ENCODE measurements around the gene EHF.

Gene EHF

GRCh38 chr11:34603129-34604001 is 17.5 kb upstream of the EHF start:
- no peak for TF ChIP-seq FOXK2 (IDR thresholded peaks at IDR 0.05)
- no peak for TF ChIP-seq LEF1 (IDR thresholded peaks at IDR 0.05; ENCODE audit: borderline replicate concordance)
- no peak for TF ChIP-seq SUZ12 (IDR thresholded peaks at IDR 0.05)
- no peak for TF ChIP-seq ELF4 (IDR thresholded peaks at IDR 0.05)
- TF ChIP-seq NFRKB (IDR thresholded peaks at IDR 0.05) = no peak
- TF ChIP-seq BHLHE40 (IDR thresholded peaks at IDR 0.05; ENCODE audit: borderline replicate concordance) = no peak
- no peak for TF ChIP-seq PKNOX1 (IDR thresholded peaks at IDR 0.05)
- TF ChIP-seq TARDBP (IDR thresholded peaks at IDR 0.05) = no peak
- no peak for TF ChIP-seq CTBP1 (IDR thresholded peaks at IDR 0.05; ENCODE audit: borderline replicate concordance)
- no peak for DNase-seq (ENCODE audit: extremely low spot score)
- CTCF ChIA-PET = interaction anchor here (0.6 kb wide), 1 partner anchor 10 kb away, joined by 3 read pairs; no protein-coding TSS in a partner anchor
- POLR2A ChIA-PET = no interaction called here

GRCh38 chr11:34604145-34604544 is 16.7 kb upstream of the EHF start:
- POLR2A ChIA-PET = no interaction called here
- TF ChIP-seq FOXM1 (IDR thresholded peaks at IDR 0.05; ENCODE audit: borderline replicate concordance) (no peak), ARNT (IDR thresholded peaks at IDR 0.05) (no peak), LEF1 (IDR thresholded peaks at IDR 0.05; ENCODE audit: borderline replicate concordance) (no peak), SUZ12 (IDR thresholded peaks at IDR 0.05) (no peak), PKNOX1 (IDR thresholded peaks at IDR 0.05) (no peak), NFRKB (IDR thresholded peaks at IDR 0.05) (no peak), SP1 (IDR thresholded peaks at IDR 0.05) (no peak), ZNF384 (IDR thresholded peaks at IDR 0.05) (no peak), FOXA1 (IDR thresholded peaks at IDR 0.05) (no peak), L3MBTL2 (conservative IDR thresholded peaks at IDR 0.05) (no peak)
- no peak for DNase-seq (ENCODE audit: extremely low spot score)
- CTCF ChIA-PET = interaction anchor here (0.6 kb wide), 1 partner anchor 9 kb away, joined by 3 read pairs; no protein-coding TSS in a partner anchor

GRCh38 chr11:34604911-34605310 is 16.0 kb upstream of the EHF start:
- no peak for DNase-seq (ENCODE audit: extremely low spot score)
- POLR2A ChIA-PET = no interaction called here
- no peak for TF ChIP-seq CTBP1 (IDR thresholded peaks at IDR 0.05; ENCODE audit: borderline replicate concordance)
- TF ChIP-seq SUZ12 (IDR thresholded peaks at IDR 0.05) = no peak
- CTCF ChIA-PET = no interaction called here

GRCh38 chr11:34605481-34606325 is 15.2 kb upstream of the EHF start:
- ChIA-PET POLR2A (no interaction called here), CTCF (no interaction called here)
- DNase-seq (ENCODE audit: extremely low spot score) = no peak
- no peak for TF ChIP-seq LEF1 (IDR thresholded peaks at IDR 0.05; ENCODE audit: borderline replicate concordance)

- POLR2A ChIA-PET = no interaction called here
- CTCF ChIA-PET = no interaction called here
- DNase-seq (ENCODE audit: extremely low spot score) = no peak
- TF ChIP-seq FOXA1 (IDR thresholded peaks at IDR 0.05) = no peak
- TF ChIP-seq L3MBTL2 (conservative IDR thresholded peaks at IDR 0.05) = no peak
- no peak for TF ChIP-seq FOXM1 (IDR thresholded peaks at IDR 0.05; ENCODE audit: borderline replicate concordance)
Measured at GRCh38 chr11:34606326-34607120, 14.4 kb upstream of the EHF start.

- ChIA-PET CTCF (no interaction called here), POLR2A (no interaction called here)
- DNase-seq (ENCODE audit: extremely low spot score) = no peak
- TF ChIP-seq BHLHE40 (IDR thresholded peaks at IDR 0.05; ENCODE audit: borderline replicate concordance) (no peak), ZNF384 (IDR thresholded peaks at IDR 0.05) (no peak), FOXA1 (IDR thresholded peaks at IDR 0.05) (no peak), ARNT (IDR thresholded peaks at IDR 0.05) (no peak), SP1 (IDR thresholded peaks at IDR 0.05) (no peak), HDGF (IDR thresholded peaks at IDR 0.05; ENCODE audit: borderline replicate concordance) (no peak), SUZ12 (IDR thresholded peaks at IDR 0.05) (no peak), FOXK2 (IDR thresholded peaks at IDR 0.05) (no peak), TARDBP (IDR thresholded peaks at IDR 0.05) (no peak), L3MBTL2 (conservative IDR thresholded peaks at IDR 0.05) (no peak), NFRKB (IDR thresholded peaks at IDR 0.05) (no peak), FOXM1 (IDR thresholded peaks at IDR 0.05; ENCODE audit: borderline replicate concordance) (no peak), ELF4 (IDR thresholded peaks at IDR 0.05) (no peak), LEF1 (IDR thresholded peaks at IDR 0.05; ENCODE audit: borderline replicate concordance) (no peak), CTBP1 (IDR thresholded peaks at IDR 0.05; ENCODE audit: borderline replicate concordance) (no peak)
Measured at GRCh38 chr11:34609187-34609751, 11.6 kb upstream of the EHF start.
